ENCODE data around the gene RFC2.

RFC2 gene

GRCh38 chr7:74254129-74254857 is at the start of gene RFC2:
TSS of gene RFC2 (minus strand) at chr7:74254399. CDS start at chr7:74254383, 16 bp downstream.
- FAIRE-seq (peak; percentile 94), DNase-seq (ENCODE audit: extremely low spot score, insufficient read length, low read depth) (peak; percentile 97)

DNA sequence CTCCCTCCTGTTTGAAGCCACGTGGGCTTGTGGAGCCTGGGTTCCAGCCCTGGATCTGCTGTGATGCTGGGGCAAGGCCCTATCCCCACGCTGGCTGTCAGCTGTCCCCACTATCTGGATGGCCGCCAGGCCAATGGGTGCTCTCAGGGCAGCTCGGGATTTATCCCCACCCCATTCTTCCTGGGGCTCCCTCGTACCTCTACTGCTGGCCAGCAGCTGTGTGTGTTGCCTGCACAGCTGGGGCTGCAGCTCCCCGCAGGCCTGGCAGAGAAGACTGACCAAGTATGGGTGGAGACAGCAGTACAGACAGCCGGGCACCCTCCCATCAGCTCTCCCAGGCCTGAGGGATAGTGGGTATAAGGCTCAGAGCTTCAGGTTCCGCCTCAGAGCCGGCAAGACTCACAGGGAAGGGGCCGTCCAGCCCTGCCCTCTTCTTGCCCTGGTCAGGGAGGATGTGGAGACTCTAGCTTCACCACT is 48.6 kb upstream of the RFC2 start:
- no peak for DNase-seq (ENCODE audit: extremely low spot score, insufficient read length, low read depth)
- no peak for FAIRE-seq

DNA sequence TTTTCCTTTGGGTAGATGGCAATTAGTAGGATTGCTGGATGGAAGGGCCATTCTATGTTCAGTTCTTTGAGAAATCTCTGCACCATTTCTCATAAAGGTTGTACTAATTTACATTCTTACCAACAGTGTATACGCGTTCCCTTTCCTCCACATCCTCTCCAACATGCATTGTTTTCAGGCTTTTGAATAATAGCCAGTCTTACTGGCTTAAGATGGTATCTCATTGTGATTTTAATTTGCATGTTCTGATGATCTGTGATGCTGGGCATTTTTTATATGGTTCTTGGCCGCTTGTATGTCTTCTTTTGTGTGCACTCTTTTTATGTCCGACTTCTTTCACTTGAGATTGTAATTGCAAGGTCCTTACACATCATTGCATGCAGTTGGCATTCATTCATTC is 46.7 kb upstream of the RFC2 start:
- no peak for FAIRE-seq
- DNase-seq (ENCODE audit: extremely low spot score, insufficient read length, low read depth) = no peak

DNA sequence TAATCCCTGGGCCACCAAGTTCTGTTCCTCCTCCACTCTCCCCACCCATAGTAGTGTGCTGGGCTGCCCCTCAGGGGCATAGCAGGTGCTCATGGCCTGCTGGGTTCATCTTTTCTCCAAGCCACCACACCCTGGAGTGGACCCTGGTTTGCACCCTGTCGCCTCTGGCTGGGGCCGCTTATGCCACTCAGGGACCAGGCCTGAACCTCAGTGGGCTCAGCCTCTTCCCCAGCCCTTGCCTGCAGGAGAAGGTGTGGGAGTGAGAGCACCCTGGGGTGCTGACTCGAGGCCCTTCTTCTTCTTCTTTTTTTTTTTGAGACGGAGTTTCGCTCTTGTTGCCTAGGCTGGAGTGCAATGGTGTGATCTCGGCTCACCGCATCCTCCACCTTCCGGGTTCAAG is 45.2 kb upstream of the RFC2 start:
- no peak for DNase-seq (ENCODE audit: extremely low spot score, insufficient read length, low read depth)
- FAIRE-seq = no peak

GRCh38 chr7:74297516-74298233 is 43.5 kb upstream of the RFC2 start:
- no peak for FAIRE-seq
- no peak for DNase-seq (ENCODE audit: extremely low spot score, insufficient read length, low read depth)

DNA sequence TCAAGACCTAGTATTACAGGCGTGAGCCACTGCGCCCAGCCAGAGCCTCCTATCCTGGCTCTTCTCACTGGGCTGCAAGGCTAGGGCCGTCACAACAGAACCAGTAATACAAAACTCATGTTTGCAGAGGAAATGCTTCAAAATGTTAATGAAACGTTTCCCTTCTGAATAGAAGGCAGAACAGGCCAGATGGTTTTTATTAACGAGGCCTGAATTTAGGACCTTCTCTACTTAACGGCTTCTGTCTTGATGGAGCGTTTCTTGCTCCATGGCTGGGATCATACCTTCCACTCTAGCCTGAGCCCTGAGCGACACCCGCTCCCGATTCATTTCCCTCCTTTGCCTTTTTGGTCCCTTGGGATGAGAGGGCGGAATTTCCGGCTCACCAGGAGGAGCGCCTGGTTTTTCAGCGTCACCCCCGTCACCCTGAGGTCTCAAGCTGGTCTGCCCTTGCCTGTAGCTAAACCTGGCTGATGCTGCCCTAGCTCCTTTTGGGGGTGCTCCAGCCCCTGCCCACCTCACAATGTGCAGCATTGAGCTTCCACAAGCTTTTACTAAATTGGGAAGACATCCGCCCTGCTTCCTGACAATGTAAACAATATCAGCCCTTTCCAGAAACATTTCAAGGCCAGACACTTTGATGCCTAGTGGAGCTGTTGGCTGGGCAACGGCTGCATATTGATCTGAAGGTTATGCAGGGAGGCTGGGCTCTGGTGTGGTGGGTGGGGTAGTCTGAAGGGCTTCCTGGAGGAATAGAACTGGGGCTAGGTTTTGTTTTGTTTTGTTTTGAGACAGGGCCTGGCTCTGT is 40.2 kb upstream of the RFC2 start:
- no peak for FAIRE-seq
- DNase-seq (ENCODE audit: extremely low spot score, insufficient read length, low read depth) = no peak

GRCh38 chr7:74293577-74293908 is 39.3 kb upstream of the RFC2 start:
- no peak for FAIRE-seq

DNA sequence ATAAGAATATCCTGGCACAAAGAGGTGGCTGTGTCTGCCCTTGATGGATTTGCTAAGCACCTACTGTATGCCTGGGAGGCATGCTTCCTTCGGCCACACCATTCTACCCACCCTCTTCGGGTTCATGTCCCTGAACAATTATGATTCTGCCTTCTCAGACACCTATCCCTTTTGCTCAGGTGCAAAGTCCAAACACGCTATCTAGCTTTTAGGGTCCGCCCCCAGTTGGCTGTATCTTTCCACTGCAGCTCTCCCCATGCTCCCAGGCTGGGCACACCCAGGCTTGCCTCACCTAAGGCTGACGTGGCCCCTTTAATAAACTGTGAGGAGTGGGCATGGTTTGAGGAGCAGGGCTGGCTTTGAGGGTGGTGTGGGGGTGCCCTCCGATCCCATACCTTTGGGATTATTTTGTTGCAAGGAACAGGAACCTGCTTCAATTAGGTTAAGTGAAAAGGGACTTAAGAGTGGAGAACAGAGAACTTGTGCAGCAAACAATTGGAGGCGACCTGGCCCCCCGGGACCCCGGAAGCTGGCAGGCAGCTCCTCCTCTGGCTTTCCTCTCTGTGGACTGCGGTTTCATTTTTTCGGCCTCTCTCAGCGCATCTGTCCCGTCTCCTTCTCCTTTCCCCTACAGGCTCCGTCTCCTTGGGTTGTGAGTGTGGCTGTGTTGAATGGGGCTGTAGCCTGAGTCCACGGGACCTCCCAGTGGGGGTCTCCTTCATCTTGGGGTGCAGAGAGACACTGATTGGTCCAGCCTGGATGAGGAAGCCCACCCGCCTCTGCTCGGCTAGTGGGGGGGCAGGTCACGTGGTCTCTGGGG is 38.8 kb upstream of the RFC2 start:
- DNase-seq (ENCODE audit: extremely low spot score, insufficient read length, low read depth) = no peak
- no peak for FAIRE-seq

More at GRCh38 chr7:74293577-74293908, 39.3 kb upstream of the RFC2 start:
- DNase-seq (ENCODE audit: extremely low spot score, insufficient read length, low read depth) = no peak

DNA sequence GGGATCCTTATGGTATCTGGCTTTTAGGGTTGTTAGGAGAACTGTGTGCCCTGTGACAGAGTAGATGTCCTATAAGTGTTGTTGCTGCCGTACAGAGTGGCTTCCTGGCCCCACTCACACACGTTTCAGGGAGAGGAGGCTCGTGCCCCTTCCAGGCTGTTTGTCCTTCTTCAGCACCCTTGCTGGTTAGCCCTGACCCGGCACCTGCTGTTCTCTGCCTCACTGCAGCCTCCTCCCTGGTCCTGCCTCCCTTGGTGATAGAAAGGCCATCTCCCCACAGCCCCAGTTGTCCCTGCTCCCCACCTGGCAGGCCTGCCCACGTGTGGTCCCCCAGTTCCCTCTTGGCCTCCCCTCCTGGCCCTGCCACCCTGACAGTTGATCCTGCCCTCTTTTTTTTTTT is 37.3 kb upstream of the RFC2 start:
- FAIRE-seq (no peak), DNase-seq (ENCODE audit: extremely low spot score, insufficient read length, low read depth) (no peak)

DNA sequence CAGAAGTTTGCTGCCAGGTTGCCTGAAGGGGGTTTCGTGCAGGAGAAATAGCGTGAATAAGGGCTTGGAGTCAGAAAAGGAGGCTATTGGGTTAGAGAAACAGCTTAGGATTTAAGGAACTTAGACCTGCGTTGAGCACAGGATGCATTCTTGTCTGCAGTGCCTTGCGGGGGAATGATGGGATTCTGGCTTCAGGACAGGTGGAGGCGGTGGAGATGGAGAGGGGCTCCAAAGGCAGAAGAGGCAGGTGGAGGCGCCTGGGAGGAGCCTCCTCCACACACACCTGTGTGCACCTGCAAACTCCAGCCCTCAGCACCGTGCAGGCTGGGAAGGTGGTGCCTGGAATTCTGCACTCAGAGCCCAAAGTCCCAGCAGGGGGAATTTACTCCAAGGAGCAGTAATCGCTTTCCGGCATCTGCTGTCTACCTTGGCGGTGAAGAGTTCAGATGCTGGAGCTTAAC is 36.8 kb upstream of the RFC2 start:
- FAIRE-seq (no peak), DNase-seq (ENCODE audit: extremely low spot score, insufficient read length, low read depth) (no peak)

- FAIRE-seq (peak; percentile 42), DNase-seq (ENCODE audit: extremely low spot score, insufficient read length, low read depth) (no peak)
These were observed 36.4 kb upstream of the RFC2 start for GRCh38 chr7:74290553-74290950.

- FAIRE-seq (no peak), DNase-seq (ENCODE audit: extremely low spot score, insufficient read length, low read depth) (no peak)
These were observed 35.7 kb upstream of the RFC2 start for GRCh38 chr7:74289659-74290552.

DNA sequence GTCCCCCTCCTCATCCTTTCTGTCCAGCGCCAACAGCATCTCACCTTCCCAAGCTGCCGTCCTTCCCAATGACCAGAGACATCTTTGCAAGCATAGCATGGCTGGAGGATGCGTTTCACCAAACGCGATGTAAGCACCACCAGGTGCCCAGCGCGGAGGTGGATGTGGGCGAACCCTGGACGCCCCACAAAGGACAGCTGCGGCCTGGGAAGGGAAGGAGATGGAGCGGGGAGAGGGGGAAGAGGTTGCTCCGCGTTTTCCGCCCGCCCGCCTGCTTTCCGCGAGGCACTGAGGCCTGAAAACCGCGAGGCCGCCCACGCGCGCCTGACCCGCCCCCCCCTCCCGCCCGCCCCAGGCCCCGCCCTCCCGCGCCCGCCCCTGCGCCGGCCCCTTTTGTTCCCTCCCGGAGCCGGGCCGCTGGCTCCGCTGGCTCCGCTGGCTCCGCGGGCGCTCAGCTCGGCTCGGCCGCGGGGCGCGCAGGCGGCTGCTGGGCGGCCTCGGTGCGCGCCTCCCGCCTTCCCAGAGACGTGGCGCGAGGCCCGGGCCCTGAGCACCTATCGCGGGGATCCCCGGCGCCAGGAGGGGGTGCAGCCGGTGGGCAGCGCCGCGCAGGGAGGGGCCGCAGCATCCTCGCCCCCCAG is 34.9 kb upstream of the RFC2 start, which contains the start of gene CLIP2:
TSS of gene CLIP2 (plus strand) at position 390 of the 641 bp plus-strand sequence. CDS start 28,140 bp downstream, outside the sequence.
- peak; percentile 81 for DNase-seq (ENCODE audit: extremely low spot score, insufficient read length, low read depth)
- FAIRE-seq = peak; percentile 31

DNA sequence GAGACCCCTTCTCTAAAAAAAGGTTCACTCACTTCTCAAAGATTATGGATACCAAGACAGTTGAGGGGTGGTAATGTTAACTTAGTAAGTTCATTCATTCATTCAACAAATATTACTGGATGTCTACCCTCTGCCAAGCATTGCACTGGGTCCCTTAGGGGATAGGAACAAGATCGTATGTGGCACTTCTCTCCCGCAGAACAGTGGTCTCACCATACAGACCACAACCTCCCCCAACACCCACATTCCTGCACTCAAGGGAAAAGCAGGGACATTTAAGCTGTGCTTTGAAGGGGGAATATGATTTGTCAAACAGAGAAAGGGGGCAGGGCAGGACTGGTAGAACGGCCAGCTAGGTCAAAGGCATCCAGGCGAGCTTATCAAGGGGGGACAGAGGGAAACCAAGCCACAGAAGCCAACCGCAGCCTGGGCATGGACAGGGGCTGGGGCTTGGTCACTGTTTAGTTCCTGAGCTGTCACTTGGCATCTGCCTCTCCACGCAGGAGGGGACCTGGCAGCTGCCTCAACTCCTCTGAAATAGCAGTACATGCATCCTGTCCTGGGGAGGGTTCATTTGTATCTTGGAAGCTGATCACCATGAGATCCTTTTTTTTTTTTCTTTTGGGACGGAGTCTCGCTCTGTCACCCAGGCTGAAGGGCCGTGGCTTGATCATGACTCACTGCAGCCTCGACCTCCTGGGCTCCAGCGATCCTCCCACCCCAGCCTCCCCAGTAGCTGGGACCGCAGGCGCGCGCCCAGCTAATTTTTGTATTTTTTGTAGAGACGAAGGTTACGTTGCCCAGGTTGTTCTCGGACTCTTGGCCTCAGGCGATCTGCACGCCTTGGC is 34.1 kb upstream of the RFC2 start:
- DNase-seq (ENCODE audit: extremely low spot score, insufficient read length, low read depth) = no peak
- FAIRE-seq = peak; percentile 67

GRCh38 chr7:74287303-74288033 is 33.3 kb upstream of the RFC2 start:
- FAIRE-seq (no peak), DNase-seq (ENCODE audit: extremely low spot score, insufficient read length, low read depth) (no peak)

DNA sequence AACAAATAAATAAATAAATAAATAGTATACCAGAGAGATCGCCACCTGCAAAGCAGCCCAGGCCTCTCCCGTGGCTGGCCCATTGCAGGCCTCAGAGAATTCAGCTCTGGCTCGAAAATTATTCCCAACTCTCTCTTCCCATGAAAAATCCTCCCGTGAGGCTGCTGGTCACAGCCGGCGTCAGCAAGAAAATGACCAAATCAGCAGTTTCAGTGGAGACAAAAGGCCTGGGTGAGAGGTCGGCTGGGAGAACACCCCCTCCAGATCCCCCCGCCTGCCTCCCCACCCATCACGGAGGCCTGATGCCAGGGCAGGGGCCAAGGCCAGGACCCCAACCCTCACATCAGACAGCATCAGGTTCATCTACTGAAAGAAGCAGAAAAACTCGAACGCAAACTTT is 31.9 kb upstream of the RFC2 start:
- DNase-seq (ENCODE audit: extremely low spot score, insufficient read length, low read depth) (no peak), FAIRE-seq (no peak)

GRCh38 chr7:74284781-74285259 is 30.6 kb upstream of the RFC2 start:
- DNase-seq (ENCODE audit: extremely low spot score, insufficient read length, low read depth) = no peak
- FAIRE-seq = peak; percentile 83
